K562 (cell line): Measurements from ENCODE around the gene DDR1. TPM values are rescaled to one million over a fixed set of nuclear protein-coding genes. Genes with fewer than 3 reads are reported as not detected.

Source experiments
- ARHGAP35 ChIP-seq: fragments of 450-650 bp; IDR thresholded peaks from 2 replicates; pipeline ENCODE4 v1.6.1; 2018; ENCODE audit not compliant: partially characterized antibody
- ARID1B ChIP-seq: fragments of 450-650 bp; IDR thresholded peaks from 2 replicates; pipeline ENCODE4 v1.6.1; 2016; ENCODE audit warnings: antibody characterized with exemption, mild to moderate bottlenecking, inconsistent platforms
- CREM ChIP-seq: IDR thresholded peaks from 2 replicates; pipeline ENCODE4 v1.6.1; 2014; ENCODE audit warnings: antibody characterized with exemption, low read depth
- MEF2D ChIP-seq: conservative IDR thresholded peaks from 2 replicates; pipeline ENCODE4 v1.6.1; 2016; ENCODE audit warnings: low read depth, missing genetic modification characterization, missing compliant biosample characterization
- MTA1 ChIP-seq: fragments of 450-650 bp; IDR thresholded peaks from 2 replicates; pipeline ENCODE4 v1.6.1; 2017; ENCODE audit warnings: borderline replicate concordance
- SUPT5H ChIP-seq: fragments of 450-650 bp; IDR thresholded peaks from 2 replicates; pipeline ENCODE4 v1.6.1; 2016
- TCFL5 ChIP-seq: fragments of 250-450 bp; sonication (Bioruptor Pico); conservative IDR thresholded peaks from 2 replicates; pipeline ENCODE4 v1.6.1; 2021; ENCODE audit warnings: mild to moderate bottlenecking, moderate library complexity, matching md5 sums
- XRCC3 ChIP-seq: fragments of 450-650 bp; IDR thresholded peaks from 2 replicates; pipeline ENCODE4 v1.6.1; 2017; ENCODE audit warnings: mild to moderate bottlenecking, moderate library complexity
- ZBTB1 ChIP-seq: sonication (generic); formaldehyde crosslinking; IDR thresholded peaks from 2 replicates; pipeline ENCODE4 v1.8.1; 2023; ENCODE audit warnings: missing genetic modification reagents, low read depth, mild to moderate bottlenecking, borderline replicate concordance
- ZBTB33 ChIP-seq: sonication (generic); formaldehyde crosslinking; IDR thresholded peaks from 2 replicates; pipeline ENCODE4 v1.8.1; 2023; ENCODE audit warnings: mild to moderate bottlenecking, missing genetic modification reagents
- ZFP36 ChIP-seq: fragments of 150-350 bp; IDR thresholded peaks from 2 replicates; pipeline ENCODE4 v1.6.1; 2018; ENCODE audit warnings: low read length, low read depth; ENCODE audit not compliant: partially characterized antibody
- polyA plus RNA-seq, 8 experiments: library from polyadenylated mRNA; depleted of rRNA in 4 of 8; stranded (reverse) in 5 of 8; unstranded in 3 of 8; fragments of >200 nt; fragmentation: Nextera tagmentation in 2 of 8; fragmentation: Illumina TruSeq in 1 of 8; extraction: Ambion mirVana in 2 of 8; extraction: Trizol in 1 of 8; gene quantifications; 2 replicates each; pipeline versions ENCODE4 v1.2.1 to v1.2.3, GENCODE V29; 2011 to 2014; ENCODE audit warnings: inconsistent platforms in 1 of 8, missing spikeins in 1 of 8
- total RNA-seq, 7 experiments: library from RNA; depleted of rRNA in 6 of 7; stranded (reverse); fragments of >200 nt in 6 of 7; fragmentation: Illumina TruSeq in 2 of 7; extraction: Trizol in 2 of 7; gene quantifications; 2 replicates each; pipeline versions ENCODE4 v1.2.1 to v1.2.3, GENCODE V29; 2011 to 2021; ENCODE audit warnings: low replicate concordance in 1 of 7
- TF ChIP-seq, protein P1 (sequence below): fragments of 200-600 bp; sonication (generic); IDR thresholded peaks from one replicate; pipeline ENCODE4 v1.6.1; 2012; ENCODE audit warnings: mild to moderate bottlenecking, low read depth, low read length, inconsistent platforms
- TF ChIP-seq, protein P2 (sequence below): fragments of 250-450 bp; sonication (Bioruptor Pico); IDR thresholded peaks from 2 replicates; pipeline ENCODE4 v1.8.0; 2021; ENCODE audit warnings: moderate library complexity, mild to moderate bottlenecking, inconsistent platforms

DDR1 gene
- total and polyA plus RNA-seq, 9 of the 15 experiments (the other 6 are each of a cell fraction or from before 2014, with no cell fraction given), result 1.4 to 44.6 (median 12.2) TPM

GRCh38 chr6:30914076-30914853 is 29.9 kb downstream of the DDR1 start, which contains the start of gene VARS2 (continued):
- TF ChIP-seq ZBTB1 (CRISPR knock-in tag) (no peak; the same call in 1 of the 2 replicates), XRCC3 (no peak), MTA1 (no peak), ARID1B (no peak; the same call in none of the 2 replicates), ARHGAP35 (no peak), ZBTB33 (CRISPR knock-in tag) (peak; percentile 94), MEF2D (tag) (no peak), CREM (peak; percentile 56), ZFP36 (no peak), SUPT5H (peak; percentile 91), TCFL5 (CRISPR knock-in tag) (no peak)
- TF ChIP-seq, protein P1, sequence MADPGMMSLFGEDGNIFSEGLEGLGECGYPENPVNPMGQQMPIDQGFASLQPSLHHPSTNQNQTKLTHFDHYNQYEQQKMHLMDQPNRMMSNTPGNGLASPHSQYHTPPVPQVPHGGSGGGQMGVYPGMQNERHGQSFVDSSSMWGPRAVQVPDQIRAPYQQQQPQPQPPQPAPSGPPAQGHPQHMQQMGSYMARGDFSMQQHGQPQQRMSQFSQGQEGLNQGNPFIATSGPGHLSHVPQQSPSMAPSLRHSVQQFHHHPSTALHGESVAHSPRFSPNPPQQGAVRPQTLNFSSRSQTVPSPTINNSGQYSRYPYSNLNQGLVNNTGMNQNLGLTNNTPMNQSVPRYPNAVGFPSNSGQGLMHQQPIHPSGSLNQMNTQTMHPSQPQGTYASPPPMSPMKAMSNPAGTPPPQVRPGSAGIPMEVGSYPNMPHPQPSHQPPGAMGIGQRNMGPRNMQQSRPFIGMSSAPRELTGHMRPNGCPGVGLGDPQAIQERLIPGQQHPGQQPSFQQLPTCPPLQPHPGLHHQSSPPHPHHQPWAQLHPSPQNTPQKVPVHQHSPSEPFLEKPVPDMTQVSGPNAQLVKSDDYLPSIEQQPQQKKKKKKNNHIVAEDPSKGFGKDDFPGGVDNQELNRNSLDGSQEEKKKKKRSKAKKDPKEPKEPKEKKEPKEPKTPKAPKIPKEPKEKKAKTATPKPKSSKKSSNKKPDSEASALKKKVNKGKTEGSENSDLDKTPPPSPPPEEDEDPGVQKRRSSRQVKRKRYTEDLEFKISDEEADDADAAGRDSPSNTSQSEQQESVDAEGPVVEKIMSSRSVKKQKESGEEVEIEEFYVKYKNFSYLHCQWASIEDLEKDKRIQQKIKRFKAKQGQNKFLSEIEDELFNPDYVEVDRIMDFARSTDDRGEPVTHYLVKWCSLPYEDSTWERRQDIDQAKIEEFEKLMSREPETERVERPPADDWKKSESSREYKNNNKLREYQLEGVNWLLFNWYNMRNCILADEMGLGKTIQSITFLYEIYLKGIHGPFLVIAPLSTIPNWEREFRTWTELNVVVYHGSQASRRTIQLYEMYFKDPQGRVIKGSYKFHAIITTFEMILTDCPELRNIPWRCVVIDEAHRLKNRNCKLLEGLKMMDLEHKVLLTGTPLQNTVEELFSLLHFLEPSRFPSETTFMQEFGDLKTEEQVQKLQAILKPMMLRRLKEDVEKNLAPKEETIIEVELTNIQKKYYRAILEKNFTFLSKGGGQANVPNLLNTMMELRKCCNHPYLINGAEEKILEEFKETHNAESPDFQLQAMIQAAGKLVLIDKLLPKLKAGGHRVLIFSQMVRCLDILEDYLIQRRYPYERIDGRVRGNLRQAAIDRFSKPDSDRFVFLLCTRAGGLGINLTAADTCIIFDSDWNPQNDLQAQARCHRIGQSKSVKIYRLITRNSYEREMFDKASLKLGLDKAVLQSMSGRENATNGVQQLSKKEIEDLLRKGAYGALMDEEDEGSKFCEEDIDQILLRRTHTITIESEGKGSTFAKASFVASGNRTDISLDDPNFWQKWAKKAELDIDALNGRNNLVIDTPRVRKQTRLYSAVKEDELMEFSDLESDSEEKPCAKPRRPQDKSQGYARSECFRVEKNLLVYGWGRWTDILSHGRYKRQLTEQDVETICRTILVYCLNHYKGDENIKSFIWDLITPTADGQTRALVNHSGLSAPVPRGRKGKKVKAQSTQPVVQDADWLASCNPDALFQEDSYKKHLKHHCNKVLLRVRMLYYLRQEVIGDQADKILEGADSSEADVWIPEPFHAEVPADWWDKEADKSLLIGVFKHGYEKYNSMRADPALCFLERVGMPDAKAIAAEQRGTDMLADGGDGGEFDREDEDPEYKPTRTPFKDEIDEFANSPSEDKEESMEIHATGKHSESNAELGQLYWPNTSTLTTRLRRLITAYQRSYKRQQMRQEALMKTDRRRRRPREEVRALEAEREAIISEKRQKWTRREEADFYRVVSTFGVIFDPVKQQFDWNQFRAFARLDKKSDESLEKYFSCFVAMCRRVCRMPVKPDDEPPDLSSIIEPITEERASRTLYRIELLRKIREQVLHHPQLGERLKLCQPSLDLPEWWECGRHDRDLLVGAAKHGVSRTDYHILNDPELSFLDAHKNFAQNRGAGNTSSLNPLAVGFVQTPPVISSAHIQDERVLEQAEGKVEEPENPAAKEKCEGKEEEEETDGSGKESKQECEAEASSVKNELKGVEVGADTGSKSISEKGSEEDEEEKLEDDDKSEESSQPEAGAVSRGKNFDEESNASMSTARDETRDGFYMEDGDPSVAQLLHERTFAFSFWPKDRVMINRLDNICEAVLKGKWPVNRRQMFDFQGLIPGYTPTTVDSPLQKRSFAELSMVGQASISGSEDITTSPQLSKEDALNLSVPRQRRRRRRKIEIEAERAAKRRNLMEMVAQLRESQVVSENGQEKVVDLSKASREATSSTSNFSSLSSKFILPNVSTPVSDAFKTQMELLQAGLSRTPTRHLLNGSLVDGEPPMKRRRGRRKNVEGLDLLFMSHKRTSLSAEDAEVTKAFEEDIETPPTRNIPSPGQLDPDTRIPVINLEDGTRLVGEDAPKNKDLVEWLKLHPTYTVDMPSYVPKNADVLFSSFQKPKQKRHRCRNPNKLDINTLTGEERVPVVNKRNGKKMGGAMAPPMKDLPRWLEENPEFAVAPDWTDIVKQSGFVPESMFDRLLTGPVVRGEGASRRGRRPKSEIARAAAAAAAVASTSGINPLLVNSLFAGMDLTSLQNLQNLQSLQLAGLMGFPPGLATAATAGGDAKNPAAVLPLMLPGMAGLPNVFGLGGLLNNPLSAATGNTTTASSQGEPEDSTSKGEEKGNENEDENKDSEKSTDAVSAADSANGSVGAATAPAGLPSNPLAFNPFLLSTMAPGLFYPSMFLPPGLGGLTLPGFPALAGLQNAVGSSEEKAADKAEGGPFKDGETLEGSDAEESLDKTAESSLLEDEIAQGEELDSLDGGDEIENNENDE, result no peak
- TF ChIP-seq, protein P2, sequence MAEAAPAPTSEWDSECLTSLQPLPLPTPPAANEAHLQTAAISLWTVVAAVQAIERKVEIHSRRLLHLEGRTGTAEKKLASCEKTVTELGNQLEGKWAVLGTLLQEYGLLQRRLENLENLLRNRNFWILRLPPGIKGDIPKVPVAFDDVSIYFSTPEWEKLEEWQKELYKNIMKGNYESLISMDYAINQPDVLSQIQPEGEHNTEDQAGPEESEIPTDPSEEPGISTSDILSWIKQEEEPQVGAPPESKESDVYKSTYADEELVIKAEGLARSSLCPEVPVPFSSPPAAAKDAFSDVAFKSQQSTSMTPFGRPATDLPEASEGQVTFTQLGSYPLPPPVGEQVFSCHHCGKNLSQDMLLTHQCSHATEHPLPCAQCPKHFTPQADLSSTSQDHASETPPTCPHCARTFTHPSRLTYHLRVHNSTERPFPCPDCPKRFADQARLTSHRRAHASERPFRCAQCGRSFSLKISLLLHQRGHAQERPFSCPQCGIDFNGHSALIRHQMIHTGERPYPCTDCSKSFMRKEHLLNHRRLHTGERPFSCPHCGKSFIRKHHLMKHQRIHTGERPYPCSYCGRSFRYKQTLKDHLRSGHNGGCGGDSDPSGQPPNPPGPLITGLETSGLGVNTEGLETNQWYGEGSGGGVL, result no peak
